Measurements from ENCODE around the gene ECI1.

ECI1 gene

DNA sequence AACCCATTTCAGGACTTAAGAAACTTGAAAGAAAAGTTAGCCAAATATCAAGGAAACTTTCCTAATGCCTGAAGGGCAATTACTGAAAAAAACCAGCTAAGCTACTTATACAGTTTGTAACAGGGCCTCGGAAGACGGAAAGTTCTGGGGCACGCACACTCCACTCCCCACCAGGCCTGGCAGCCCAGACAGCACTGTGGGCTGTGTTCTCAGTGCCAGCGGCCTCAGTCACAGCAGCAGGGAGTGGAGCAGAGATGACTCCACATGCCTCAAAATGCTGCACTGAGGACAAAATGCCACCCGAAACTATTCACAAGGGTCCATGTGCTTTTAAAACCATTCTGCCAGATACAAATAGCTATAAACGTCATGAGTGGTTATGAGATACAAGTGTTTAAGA is 6.3 kb upstream of the ECI1 start:
- in situ Hi-C loops (cut with MboI; ENCODE audit: low sequenced_read_pairs) = no loop called here

DNA sequence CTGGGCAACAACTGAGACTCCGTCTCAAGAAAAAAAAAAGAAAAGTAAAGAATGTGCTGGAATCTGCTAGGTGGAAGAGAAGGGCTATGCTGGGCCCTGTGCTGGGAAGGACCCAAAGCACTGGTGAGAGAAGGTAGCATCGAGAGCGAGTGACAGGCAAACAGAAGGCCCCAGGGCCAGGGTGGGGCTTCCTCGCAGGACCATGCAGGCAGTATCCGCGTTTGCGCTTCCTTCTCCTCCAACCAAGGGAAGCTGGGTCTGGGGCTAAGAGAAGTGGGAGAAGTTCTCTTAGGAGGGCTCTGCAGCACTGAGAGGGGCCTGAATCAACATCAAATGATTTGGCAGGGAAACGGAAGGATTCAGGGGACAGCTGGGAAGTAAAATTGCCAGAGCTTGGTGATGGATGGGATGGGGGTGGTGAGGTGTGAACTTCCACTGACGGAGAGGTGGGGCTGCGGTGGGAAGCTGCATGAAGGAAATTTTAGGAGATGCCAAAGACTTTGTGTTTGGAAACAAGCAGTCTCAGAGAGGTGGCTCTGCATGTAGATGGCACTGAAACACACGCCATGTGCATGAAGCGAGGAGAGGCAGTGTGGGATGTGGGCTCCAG is 5.2 kb upstream of the ECI1 start:
- in situ Hi-C loops (cut with MboI; ENCODE audit: low sequenced_read_pairs) = no loop called here

DNA sequence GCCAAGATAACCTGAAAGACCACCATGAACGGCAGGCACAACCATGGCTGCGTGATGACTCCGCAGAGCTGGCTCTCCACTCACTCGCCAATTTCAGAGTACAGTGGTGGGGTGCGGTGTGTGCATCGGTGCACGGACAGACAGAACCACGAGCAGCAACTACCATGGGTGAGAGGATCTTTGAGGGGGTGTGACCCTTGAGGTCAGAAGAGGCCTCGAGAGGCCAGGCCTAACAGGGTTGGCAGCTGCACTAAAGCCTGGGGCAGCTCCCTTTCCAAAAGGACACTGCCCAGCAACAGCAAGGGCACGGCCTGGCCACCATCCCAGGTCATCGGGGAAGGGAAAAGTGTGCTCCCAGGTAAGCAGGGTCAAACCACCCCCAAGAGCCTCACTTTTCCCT is 1.9 kb upstream of the ECI1 start:
- in situ Hi-C loops (cut with MboI; ENCODE audit: low sequenced_read_pairs) = no loop called here

DNA sequence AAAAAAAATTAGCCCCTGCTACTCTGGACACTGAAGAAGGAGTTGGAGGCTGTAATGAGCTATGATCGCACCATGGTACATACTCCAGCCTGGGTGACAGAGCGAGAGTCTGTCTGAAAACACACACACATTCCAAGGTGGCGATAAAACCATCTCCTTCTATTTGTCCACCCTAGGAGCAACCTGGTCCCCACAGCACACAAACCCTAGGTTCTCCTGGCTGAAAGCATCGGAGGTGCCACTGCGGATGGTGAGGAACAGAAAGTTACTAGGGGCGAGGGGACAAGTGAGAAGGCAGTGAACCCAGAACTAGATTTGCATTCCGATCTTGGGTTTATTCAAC is 1.4 kb upstream of the ECI1 start:
- in situ Hi-C loops (cut with MboI; ENCODE audit: low sequenced_read_pairs) = no loop called here

DNA sequence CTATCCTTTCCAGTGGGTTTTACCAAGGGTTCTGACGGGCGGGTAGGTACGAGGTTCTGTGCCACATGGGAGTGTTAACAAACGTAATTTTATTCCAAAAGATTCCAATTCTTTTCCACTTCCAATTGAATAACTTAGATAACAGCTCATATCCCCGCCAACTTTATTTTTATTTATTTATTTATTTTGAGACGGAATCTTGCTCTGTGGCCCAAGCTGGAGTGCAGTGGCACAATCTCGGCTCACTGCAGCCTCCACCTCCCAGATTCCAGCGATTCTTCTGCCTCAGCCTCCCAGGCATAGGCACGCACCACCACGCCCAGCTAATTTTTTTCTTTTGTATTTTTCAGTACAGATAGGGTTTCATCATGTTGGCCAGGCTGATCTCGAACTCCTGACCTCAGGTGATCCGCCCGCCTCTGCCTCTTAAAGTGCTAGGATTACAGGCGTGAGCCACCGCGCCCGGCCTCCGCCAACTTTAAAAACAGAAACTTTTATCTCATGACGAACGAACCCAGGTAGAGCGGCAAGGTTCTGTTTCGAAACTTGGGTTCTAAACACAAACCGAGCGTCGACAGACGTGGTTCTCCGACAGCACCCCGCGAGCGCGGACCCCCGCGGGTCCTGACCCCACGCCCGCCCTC is 613 bp downstream of the ECI1 start:
- in situ Hi-C loops (cut with MboI; ENCODE audit: low sequenced_read_pairs) = no loop called here

DNA sequence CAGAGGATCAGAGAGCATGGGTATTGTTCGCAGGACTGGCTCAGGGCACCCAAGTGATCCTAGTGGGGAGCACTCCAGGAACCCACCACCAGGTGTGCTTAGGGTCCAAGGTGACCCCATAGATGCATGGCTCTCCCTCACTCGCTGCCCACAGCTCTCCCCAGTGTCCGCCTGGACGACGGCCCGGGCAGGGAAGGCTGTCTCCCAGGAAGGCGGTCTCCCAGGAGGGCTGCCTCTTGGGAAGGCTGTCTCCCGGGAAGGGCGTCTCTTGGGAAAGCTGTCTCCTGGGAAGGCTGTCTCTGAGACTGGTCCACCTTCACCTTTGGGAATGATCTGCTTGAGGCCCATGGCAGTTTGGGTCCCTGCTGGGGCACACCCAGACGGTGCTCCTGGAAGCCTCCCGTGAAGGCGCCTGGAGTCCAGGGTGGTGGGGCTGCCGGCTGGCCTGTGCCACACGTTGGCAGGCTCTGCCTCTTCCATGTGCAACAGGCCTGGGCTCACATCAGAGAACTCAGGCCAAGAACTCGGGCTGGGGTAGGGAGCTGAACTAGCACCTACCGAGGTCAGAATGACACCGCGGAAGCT is 5.0 kb downstream of the ECI1 start:
- in situ Hi-C loops (cut with MboI; ENCODE audit: low sequenced_read_pairs) = loop anchor here (25.0 kb wide), 1 partner anchor 109 kb away; the partner anchor contains the start of genes PKD1 and RAB26

DNA sequence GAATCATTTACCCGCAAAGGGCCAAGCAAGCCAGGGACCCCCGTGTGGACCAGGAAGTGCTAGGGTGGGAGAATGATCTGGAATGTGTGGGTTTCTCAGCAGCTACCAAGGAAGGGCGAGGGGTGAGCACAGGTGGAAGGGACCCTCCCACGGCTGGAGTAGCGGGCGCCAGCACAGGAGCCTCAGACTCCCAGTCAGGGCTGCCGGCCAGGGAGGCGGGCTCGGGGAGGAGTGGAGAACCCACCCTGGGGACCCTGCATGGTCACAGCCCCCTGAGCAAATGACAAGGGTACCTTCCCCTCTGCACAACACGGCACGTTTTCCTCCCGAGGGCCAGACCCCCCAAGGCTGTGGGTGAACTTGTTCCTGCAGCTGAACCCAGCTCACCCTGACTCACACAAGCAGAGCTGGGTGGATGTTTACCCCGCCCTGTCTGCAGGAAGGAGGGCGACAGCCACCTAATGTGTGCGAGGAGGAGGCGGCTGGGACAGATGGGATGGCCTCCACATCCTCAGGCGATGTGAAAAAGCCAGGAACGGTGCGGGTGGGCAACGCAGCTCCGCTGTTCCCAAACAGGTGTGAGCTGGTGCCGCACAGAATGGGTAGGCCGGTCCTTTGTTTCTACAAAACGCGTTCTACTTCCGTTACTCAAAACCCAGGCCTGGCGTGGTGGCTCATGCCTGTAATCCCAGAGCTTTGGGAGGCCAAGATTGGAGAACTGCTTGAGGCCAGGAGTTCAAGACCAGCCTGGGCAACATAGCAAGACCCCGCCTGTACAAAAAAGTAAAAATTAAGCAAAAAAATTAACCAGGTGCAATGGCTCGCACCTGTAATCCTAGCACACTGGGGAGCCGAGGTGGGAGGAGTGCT is 6.2 kb downstream of the ECI1 start:
- in situ Hi-C loops (cut with MboI; ENCODE audit: low sequenced_read_pairs) = loop anchor here (25.0 kb wide), 1 partner anchor 108 kb away; the partner anchor contains the start of genes PKD1 and RAB26

DNA sequence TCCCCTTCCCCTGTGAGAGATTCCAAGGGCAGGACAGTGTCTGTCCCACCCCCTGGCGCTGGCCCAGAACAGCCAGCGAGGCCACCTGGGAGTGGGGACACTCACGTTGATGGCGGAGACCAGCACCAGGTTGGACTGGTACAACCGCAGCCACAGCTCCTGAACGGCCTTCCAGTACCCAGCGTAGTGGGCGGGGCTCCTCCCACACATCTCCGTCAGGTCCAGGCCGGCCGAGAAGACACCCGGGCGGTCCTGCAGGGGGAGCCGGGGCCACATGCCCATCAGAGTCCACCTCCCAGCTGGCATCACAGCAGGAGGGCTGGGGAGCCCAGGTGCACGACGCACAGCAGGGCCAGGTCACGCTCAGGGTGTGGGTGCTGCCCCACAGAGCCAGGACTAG is 7.1 kb downstream of the ECI1 start:
- in situ Hi-C loops (cut with MboI; ENCODE audit: low sequenced_read_pairs) = loop anchor here (25.0 kb wide), 1 partner anchor 107 kb away; the partner anchor contains the start of genes PKD1 and RAB26

DNA sequence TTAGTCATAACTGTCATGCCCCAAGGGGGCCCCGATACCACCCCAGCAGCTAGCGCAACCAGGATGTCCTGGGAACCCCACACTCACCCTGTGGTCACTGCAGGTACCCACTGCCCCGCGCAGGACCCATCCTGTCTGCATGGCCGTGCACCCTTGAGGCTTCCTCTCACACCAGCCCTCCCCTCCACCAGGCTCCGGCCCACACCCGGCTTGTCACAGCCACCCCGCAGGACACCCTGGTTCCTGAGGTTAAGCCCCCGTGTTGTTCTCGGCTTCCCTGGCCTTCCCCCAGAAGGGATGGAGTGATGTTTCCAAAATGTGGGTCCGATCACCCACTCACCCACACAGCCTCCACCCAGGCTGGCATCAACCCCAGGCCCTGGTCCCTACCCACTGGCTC is 7.6 kb downstream of the ECI1 start:
- in situ Hi-C loops (cut with MboI; ENCODE audit: low sequenced_read_pairs) = loop anchor here (25.0 kb wide), 1 partner anchor 106 kb away; the partner anchor contains the start of genes PKD1 and RAB26

DNA sequence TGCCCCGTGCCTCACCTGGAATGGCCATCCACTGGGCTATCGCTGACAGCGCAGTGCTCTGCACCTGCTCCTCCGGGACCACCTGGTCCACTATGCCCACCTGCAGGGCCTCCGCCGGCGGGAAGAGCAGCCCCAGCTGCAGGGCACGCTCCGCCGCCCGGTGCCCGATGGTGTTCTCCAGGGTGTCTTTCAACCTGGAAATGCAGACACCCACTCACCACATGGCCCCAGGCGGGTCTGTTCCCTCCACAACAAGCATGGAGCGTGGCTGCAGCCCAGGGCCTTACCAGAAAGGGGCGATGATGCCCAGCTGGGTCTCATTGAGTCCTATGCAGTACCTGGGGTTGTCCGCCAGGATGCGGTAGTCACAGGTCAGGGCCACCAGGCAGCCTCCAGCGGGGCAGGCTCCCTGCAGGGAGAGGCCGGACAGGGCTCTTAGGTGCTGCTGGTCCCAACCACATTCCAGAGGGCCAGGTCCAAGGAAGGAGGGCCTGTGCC is 8.3 kb downstream of the ECI1 start:
- in situ Hi-C loops (cut with MboI; ENCODE audit: low sequenced_read_pairs) = loop anchor here (25.0 kb wide), 1 partner anchor 106 kb away; the partner anchor contains the start of genes PKD1 and RAB26

DNA sequence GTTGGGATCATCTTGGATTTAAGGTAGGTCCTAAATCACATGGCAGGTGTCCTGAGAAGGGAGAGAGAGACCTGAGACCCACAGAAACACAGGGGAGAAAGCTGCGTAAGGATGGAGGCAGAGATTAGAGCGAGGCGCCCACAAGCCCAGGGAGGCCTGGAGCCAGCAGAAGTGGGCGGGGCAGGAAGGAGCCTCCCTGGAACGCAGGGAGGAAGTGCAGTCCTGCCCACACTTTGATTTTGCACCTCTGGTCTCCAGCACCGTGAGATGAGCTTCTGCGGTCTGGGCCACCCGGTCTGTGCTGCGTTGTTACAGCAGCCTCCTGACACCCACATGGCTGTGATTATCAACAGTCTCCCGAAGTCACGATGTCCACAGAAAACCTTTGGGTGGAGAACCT is 8.8 kb downstream of the ECI1 start:
- in situ Hi-C loops (cut with MboI; ENCODE audit: low sequenced_read_pairs) = loop anchor here (25.0 kb wide), 1 partner anchor 105 kb away; the partner anchor contains the start of genes PKD1 and RAB26

DNA sequence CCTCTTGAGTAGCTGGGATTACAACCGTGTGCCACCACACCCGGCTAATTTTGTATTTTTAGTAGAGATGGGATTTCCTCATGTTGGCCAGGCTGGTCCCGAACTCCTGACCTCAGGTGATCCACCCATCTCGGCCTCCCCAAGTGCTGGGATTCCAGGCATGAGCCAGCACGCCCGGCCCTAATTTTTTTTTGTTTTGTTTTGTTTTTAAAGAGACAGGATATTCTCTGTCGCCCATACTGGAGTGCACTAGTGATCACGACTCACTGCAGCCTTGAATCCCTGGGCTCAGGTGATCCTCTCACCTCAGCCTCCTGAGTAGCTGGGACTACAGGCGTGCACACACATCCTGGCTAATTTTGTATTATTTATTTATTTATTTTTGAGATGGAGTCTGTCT is 11.1 kb downstream of the ECI1 start:
- in situ Hi-C loops (cut with MboI; ENCODE audit: low sequenced_read_pairs) = loop anchor here (25.0 kb wide), 1 partner anchor 103 kb away; the partner anchor contains the start of genes PKD1 and RAB26

DNA sequence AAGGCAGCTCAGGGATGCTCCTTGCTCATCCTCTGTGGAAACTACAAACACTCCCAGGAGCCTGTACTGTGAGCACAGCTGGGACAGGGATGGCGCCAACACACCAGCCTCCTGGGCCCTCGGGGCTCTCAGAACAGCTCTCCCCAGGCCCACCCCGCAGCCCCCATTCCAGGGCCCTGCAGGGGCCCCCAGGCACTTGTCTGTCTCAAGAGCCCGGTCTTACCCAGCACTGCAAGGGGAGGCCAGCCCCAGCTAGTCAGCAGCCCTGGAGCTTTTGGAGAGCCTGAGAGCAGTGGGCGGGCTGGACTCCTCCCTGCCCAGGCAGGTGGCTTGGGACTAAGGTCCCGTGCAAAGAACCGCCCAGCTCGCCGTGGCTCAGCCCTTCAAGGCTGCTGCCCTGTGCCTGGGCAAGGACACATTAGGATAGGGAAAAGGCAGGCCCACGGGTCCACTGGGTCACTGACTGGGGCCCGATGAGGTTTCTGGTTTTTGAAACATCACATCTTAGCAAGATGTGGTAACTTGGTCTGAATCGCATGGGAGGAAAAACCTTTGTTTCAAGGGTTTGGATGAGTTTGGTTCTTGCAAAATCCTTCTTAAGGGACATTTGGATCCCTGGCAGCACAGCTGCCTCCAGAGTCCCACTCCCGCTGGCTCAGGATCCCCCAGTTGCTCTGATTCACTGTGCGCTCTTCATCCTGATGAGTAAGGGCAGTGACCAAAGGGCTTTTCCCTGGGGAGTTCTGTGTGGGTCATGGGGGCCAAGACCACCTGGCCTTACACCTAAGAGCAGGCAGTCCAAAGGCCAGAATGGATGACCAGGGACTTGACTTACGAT is 12.3 kb downstream of the ECI1 start:
- in situ Hi-C loops (cut with MboI; ENCODE audit: low sequenced_read_pairs) = loop anchor here (25.0 kb wide), 1 partner anchor 102 kb away; the partner anchor contains the start of genes PKD1 and RAB26

DNA sequence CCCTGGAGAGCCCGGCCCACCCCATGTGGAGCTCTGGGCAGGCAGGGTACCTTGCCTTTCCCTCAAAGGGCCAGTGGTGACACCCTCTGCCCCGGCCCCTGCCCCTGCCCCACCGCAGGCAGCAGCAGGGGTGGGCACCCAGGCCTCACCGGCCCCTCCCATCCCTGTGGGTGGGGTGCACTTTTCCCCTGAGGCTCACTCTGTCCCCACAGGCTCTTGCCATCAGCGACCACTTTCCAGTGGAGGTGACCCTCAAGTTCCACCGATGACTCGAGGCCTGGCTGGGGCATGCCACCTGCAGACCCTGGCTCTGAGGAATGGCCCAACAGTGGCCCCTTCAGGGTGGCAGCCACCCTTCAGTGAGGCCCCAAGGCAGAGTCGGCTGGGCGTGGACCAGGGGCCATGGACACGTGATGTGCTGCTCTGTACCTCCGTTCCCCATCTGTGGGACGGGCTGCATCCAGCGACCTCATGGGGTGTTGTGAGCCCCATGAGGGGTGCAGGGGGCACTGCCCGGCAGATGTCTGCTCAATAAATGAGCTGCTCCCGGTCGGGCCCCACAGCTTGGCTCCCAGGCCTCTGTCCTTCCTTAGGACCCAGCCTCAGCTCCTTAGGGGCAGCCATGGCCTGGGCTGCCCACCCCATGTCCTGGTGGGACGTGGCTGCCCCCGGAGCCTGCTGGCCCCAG is 13.1 kb downstream of the ECI1 start:
- in situ Hi-C loops (cut with MboI; ENCODE audit: low sequenced_read_pairs) = loop anchor here (25.0 kb wide), 1 partner anchor 101 kb away; the partner anchor contains the start of genes PKD1 and RAB26

DNA sequence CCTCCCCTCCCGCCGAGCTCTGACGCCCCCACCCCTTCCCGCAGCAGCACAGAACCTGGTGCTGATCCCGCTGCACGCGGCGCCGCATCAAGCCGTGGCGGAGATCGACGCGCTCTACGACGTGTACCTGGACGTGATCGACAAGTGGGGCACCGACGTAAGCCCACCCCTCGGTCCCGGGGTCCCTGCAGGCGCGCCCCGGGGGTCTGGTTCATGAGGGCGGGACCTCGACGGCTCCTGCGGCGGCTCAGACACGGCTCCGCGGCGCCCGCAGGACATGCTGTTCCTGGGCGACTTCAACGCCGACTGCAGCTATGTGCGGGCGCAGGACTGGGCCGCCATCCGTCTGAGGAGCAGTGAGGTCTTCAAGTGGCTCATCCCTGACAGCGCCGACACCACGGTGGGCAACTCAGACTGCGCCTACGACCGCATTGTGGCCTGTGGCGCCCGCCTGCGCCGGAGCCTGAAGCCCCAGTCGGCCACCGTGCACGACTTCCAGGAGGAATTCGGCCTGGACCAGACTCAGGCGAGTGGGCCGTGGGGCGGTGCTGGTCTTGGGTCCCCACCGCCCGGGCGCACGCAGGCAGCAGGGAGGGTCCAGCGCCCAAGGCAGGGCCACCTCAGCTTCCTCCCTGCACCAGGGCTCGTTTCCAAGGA is 13.8 kb downstream of the ECI1 start:
- in situ Hi-C loops (cut with MboI; ENCODE audit: low sequenced_read_pairs) = loop anchor here (25.0 kb wide), 1 partner anchor 100 kb away; the partner anchor contains the start of genes PKD1 and RAB26

DNA sequence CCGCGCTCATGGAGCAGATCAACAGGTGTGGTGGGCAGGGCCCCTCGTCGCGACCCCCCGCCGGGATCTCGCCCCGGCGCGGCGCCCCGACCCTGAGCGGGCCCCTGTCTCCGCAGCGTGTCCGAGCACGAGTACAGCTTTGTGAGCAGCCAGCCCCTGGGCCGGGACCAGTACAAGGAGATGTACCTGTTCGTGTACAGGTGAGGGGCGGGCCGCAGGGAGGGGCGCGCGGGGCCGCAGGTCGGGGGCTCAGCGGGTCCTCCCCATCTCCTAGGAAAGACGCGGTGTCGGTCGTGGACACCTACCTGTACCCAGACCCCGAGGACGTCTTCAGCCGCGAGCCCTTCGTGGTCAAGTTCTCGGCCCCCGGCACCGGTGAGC is 14.3 kb downstream of the ECI1 start:
- in situ Hi-C loops (cut with MboI; ENCODE audit: low sequenced_read_pairs) = loop anchor here (25.0 kb wide), 1 partner anchor 100 kb away; the partner anchor contains the start of genes PKD1 and RAB26

DNA sequence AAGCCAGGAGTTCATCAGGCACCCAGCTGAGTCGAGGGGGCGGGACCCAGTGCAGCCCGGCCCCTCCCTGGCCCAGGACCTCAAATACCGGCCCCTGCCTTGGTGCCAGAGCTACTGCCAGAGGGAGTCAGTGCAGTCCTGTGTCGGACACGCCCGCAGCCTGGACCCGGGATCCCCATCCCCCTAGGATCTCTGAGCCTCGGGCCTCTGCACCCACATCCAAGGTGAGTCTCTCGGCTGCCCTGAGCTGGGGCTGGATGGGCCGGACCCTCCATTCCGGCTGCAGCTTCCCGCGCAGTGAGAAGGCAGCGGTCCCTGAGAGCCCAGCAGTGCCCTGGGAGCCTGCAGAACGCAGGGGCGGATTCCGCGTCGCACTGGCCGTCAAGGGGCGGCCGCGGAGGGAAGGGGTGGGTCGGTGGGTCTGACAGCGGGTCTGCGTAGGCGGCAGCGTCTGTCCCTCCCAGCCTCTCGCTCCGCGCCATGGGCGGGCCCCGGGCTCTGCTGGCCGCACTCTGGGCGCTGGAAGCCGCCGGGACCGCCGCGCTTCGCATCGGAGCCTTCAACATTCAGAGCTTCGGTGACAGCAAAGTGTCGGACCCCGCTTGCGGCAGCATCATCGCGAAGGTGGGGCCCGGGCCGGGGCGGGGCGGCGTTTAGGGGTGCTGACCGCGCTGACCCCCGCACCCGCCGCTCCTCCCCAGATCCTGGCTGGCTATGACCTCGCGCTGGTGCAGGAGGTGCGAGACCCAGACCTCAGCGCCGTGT is 14.9 kb downstream of the ECI1 start, which contains the start of gene DNASE1L2:
Gene DNASE1L2 (plus strand): TSS at position 108 of the 765 bp plus-strand sequence. CDS start 373 bp downstream, at position 481.
- in situ Hi-C loops (cut with MboI; ENCODE audit: low sequenced_read_pairs) = loop anchor here (25.0 kb wide), 1 partner anchor 99 kb away; the partner anchor contains the start of genes PKD1 and RAB26

All from HL-60/S4 treated with phorbol 12-myristate 13-acetate at 8.2 ng/mL for 4 days and 3 days (cell line).